DOHH2 (cell line): ENCODE results near the gene FAAP20.

Source experiments
- H3F3A ChIP-seq: fragments of 200-600 bp; sonication (generic), shearing (Covaris generic); 2 replicates; pipeline ENCODE4 v1.6.0; 2016; ENCODE audit warnings: antibody characterized with exemption, mild to moderate bottlenecking; ENCODE audit not compliant: control insufficient read depth, insufficient read depth
- H3K27ac ChIP-seq: fragments of 200-600 bp; sonication (generic); 2 replicates; pipeline ENCODE4 v1.5.1; 2014; ENCODE audit warnings: low read depth, mild to moderate bottlenecking, low read length, moderate library complexity
- H3K27me3 ChIP-seq: fragments of 200-600 bp; sonication (generic); 2 replicates; pipeline ENCODE4 v1.6.1; 2014; ENCODE audit warnings: mild to moderate bottlenecking, low read length, mixed read lengths; ENCODE audit not compliant: control insufficient read depth
- H3K36me3 ChIP-seq: fragments of 200-600 bp; sonication (generic); 2 replicates; pipeline ENCODE4 v1.6.1; 2014; ENCODE audit warnings: mild to moderate bottlenecking, low read length, moderate library complexity, mixed read lengths; ENCODE audit not compliant: control insufficient read depth
- H3K4me1 ChIP-seq: fragments of 200-600 bp; sonication (generic); 2 replicates; pipeline ENCODE4 v1.6.1; 2014; ENCODE audit warnings: mild to moderate bottlenecking, low read length, mixed read lengths; ENCODE audit not compliant: control insufficient read depth
- H3K4me2 ChIP-seq: fragments of 200-600 bp; sonication (generic); 2 replicates; pipeline ENCODE4 v1.6.0; 2014; ENCODE audit warnings: mild to moderate bottlenecking, low read length, moderate library complexity
- H3K4me3 ChIP-seq: fragments of 200-600 bp; sonication (generic); 2 replicates; pipeline ENCODE4 v1.5.1; 2014; ENCODE audit warnings: mild to moderate bottlenecking, low read length, mixed read lengths
- H3K79me2 ChIP-seq: fragments of 200-600 bp; sonication (generic); 2 replicates; pipeline ENCODE4 v1.6.1; 2014; ENCODE audit warnings: mild to moderate bottlenecking, low read length, mixed read lengths; ENCODE audit not compliant: control insufficient read depth
- H3K9me2 ChIP-seq: fragments of 200-600 bp; sonication (generic); replicated peaks from 2 replicates; pipeline ENCODE4 v1.6.1; 2014; ENCODE audit warnings: mild to moderate bottlenecking, low read length, mixed read lengths; ENCODE audit not compliant: control insufficient read depth
- H3K9me3 ChIP-seq: fragments of 200-600 bp; sonication (generic); 2 replicates; pipeline ENCODE4 v1.6.1; 2014; ENCODE audit warnings: antibody characterized with exemption, low read length, mixed read lengths; ENCODE audit not compliant: control insufficient read depth, insufficient read depth
- H4K20me1 ChIP-seq: fragments of 200-600 bp; sonication (generic); 2 replicates; pipeline ENCODE4 v1.6.0; 2014; ENCODE audit warnings: low read depth, mild to moderate bottlenecking, antibody characterized with exemption, low read length, moderate library complexity; ENCODE audit not compliant: control insufficient read depth, insufficient read depth
- CTCF ChIP-seq: fragments of 200-600 bp; sonication (generic); IDR thresholded peaks from one replicate; pipeline ENCODE4 v1.5.1; 2014; ENCODE audit warnings: antibody characterized with exemption, mild to moderate bottlenecking, low read depth, low read length; ENCODE audit not compliant: poor library complexity, severe bottlenecking
- EZH2phosphoT487 ChIP-seq: fragments of 200-600 bp; sonication (generic); IDR thresholded peaks from 2 replicates; pipeline ENCODE4 v1.6.1; 2017; ENCODE audit warnings: borderline replicate concordance, mild to moderate bottlenecking, antibody characterized with exemption, low read length, moderate library complexity, mixed read lengths

The FAAP20 gene

GRCh38 chr1:2240270-2241156, 45.9 kb upstream of the FAAP20 start:
- no peak overlapping the region for H3K4me3 ChIP-seq
- TF ChIP-seq CTCF (no peak), EZH2phosphoT487 (no peak)
- H3K4me1 ChIP-seq: 0 out of 2 replicates have a peak, but pooled peaks cover 3% of the 10 kb centered on the region
- no peaks in the 10 kb centered on the region for H4K20me1 ChIP-seq
- no peaks in the 10 kb centered on the region for H3F3A ChIP-seq
- H3K27ac ChIP-seq: no peak overlapping the region
- no peaks in the 10 kb centered on the region for H3K9me3 ChIP-seq
- H3K27me3 ChIP-seq: no peaks in the 10 kb centered on the region; the same call in 1 of the 2 replicates
- no peaks in the 10 kb centered on the region for H3K79me2 ChIP-seq
- H3K36me3 ChIP-seq: no peaks in the 10 kb centered on the region
- no peaks in the 10 kb centered on the region for H3K9me2 ChIP-seq
- no peak overlapping the region for H3K4me2 ChIP-seq

- Histone ChIP-seq H3K27ac (no peak overlapping the region), H3K4me1 (peaks cover 6% of the 10 kb centered on the region), H3K79me2 (no peaks in the 10 kb centered on the region)
Measured at GRCh38 chr1:2239384-2239985, 44.9 kb upstream of the FAAP20 start.

GRCh38 chr1:2239013-2239370, 44.4 kb upstream of the FAAP20 start:
- no peaks in the 10 kb centered on the region for H4K20me1 ChIP-seq
- H3K27ac ChIP-seq: no peak overlapping the region
- peaks cover 3% of the 10 kb centered on the region; the same call in 1 of the 2 replicates for H3K27me3 ChIP-seq
- H3K4me2 ChIP-seq: no peak overlapping the region
- H3K36me3 ChIP-seq: no peaks in the 10 kb centered on the region
- H3K9me3 ChIP-seq: no peaks in the 10 kb centered on the region
- H3K9me2 ChIP-seq: no peaks in the 10 kb centered on the region
- H3F3A ChIP-seq: no peaks in the 10 kb centered on the region
- TF ChIP-seq CTCF: no peak
- no peaks in the 10 kb centered on the region for H3K79me2 ChIP-seq
- H3K4me3 ChIP-seq: no peak overlapping the region
- H3K4me1 ChIP-seq: peaks cover 11% of the 10 kb centered on the region

More at GRCh38 chr1:2239384-2239985, 44.9 kb upstream of the FAAP20 start:
- H3K9me3 ChIP-seq: no peaks in the 10 kb centered on the region
- H3K4me3 ChIP-seq: no peak overlapping the region
- H3K36me3 ChIP-seq: no peaks in the 10 kb centered on the region
- H3K9me2 ChIP-seq: no peaks in the 10 kb centered on the region
- H3K4me2 ChIP-seq: no peak overlapping the region
- no peak for TF ChIP-seq CTCF
- TF ChIP-seq EZH2phosphoT487: no peak
- H4K20me1 ChIP-seq: no peaks in the 10 kb centered on the region
- no peaks in the 10 kb centered on the region; the same call in 1 of the 2 replicates for H3K27me3 ChIP-seq
- H3F3A ChIP-seq: no peaks in the 10 kb centered on the region
